Trophoblast cell (in vitro differentiated cells and primary cell): ENCODE data around the gene KCNAB1.
"Not testable (repeated sequence)": the region's sequence is repeated elsewhere in the genome, so short reads cannot be mapped to it uniquely, and the experiment has no call there.

Experiments used
- DNase-seq, 2 donors: peaks; one replicate each; pipeline ENCODE4 v3.0.0-alpha.2; 2016
- H2AFZ ChIP-seq: 2 replicates; pipeline ENCODE4 v1.6.1; 2013; ENCODE audit warnings: low read length, moderate library complexity, mild to moderate bottlenecking; ENCODE audit not compliant: insufficient read depth, poor library complexity
- H2AK5ac ChIP-seq: 2 replicates; pipeline ENCODE4 v1.6.1; 2013; ENCODE audit warnings: mild to moderate bottlenecking, low read length
- H2BK120ac ChIP-seq: 2 replicates; pipeline ENCODE4 v1.6.1; 2013; ENCODE audit warnings: low read length, mild to moderate bottlenecking, moderate library complexity; ENCODE audit not compliant: insufficient read depth, poor library complexity
- H2BK12ac ChIP-seq: 2 replicates; pipeline ENCODE4 v1.6.1; 2013; ENCODE audit warnings: mild to moderate bottlenecking, low read length, moderate library complexity
- H2BK5ac ChIP-seq: 2 replicates; pipeline ENCODE4 v1.6.1; 2013; ENCODE audit warnings: low read length, low read depth, moderate library complexity, mild to moderate bottlenecking; ENCODE audit not compliant: poor library complexity
- H3K14ac ChIP-seq: 2 replicates; pipeline ENCODE4 v1.6.1; 2013; ENCODE audit warnings: mild to moderate bottlenecking, low read length
- H3K18ac ChIP-seq: 2 replicates; pipeline ENCODE4 v1.6.1; 2013; ENCODE audit warnings: mild to moderate bottlenecking, low read length
- H3K23ac ChIP-seq: 2 replicates; pipeline ENCODE4 v1.6.1; 2013; ENCODE audit warnings: low read length
- H3K27ac ChIP-seq: 2 replicates; pipeline ENCODE4 v1.5.1; 2013; ENCODE audit warnings: low read depth, mild to moderate bottlenecking, inconsistent platforms, low read length, moderate library complexity
- H3K27me3 ChIP-seq: 2 replicates; pipeline ENCODE4 v1.6.1; 2013; ENCODE audit warnings: inconsistent platforms, mild to moderate bottlenecking, low read length, moderate library complexity; ENCODE audit not compliant: insufficient read depth
- H3K36me3 ChIP-seq, 2 experiments: 1 replicate in 1 of 2; 2 replicates in 1 of 2; pipeline ENCODE4 v1.6.1; 2013; ENCODE audit warnings: low read length in 2 of 2, mild to moderate bottlenecking in 2 of 2, moderate library complexity in 1 of 2; ENCODE audit not compliant: insufficient read depth in 2 of 2, control insufficient read depth in 1 of 2
- H3K4ac ChIP-seq: 2 replicates; pipeline ENCODE4 v1.6.1; 2013; ENCODE audit warnings: low read depth, mild to moderate bottlenecking, low read length, moderate library complexity
- H3K4me1 ChIP-seq, 2 experiments: 1 replicate in 1 of 2; 2 replicates in 1 of 2; pipeline ENCODE4 v1.6.1; 2013; ENCODE audit warnings: low read length in 2 of 2, mild to moderate bottlenecking in 2 of 2, moderate library complexity in 1 of 2; ENCODE audit not compliant: insufficient read depth in 2 of 2, control insufficient read depth in 1 of 2
- H3K4me2 ChIP-seq: 2 replicates; pipeline ENCODE4 v1.6.1; 2013; ENCODE audit warnings: inconsistent platforms, mild to moderate bottlenecking, low read length, moderate library complexity
- H3K4me3 ChIP-seq: 2 replicates; pipeline ENCODE4 v1.5.1; 2013; ENCODE audit warnings: mild to moderate bottlenecking, low read depth, low read length, inconsistent platforms
- H3K79me1 ChIP-seq: one replicate; pipeline ENCODE4 v1.6.1; 2013; ENCODE audit warnings: low read length
- H3K79me2 ChIP-seq: 2 replicates; pipeline ENCODE4 v1.6.1; 2013; ENCODE audit warnings: low read length, mild to moderate bottlenecking; ENCODE audit not compliant: control insufficient read depth, insufficient read depth, poor library complexity
- H3K9ac ChIP-seq: 2 replicates; pipeline ENCODE4 v1.6.1; 2013; ENCODE audit warnings: mild to moderate bottlenecking, low read length
- H3K9me3 ChIP-seq: 2 replicates; pipeline ENCODE4 v1.6.1; 2013; ENCODE audit warnings: low read depth, mild to moderate bottlenecking, control low read depth, inconsistent platforms, low read length; ENCODE audit not compliant: insufficient read depth
- H4K12ac ChIP-seq: 2 replicates; pipeline ENCODE4 v1.6.1; 2013; ENCODE audit warnings: low read depth, mild to moderate bottlenecking, low read length, moderate library complexity
- H4K8ac ChIP-seq: 2 replicates; pipeline ENCODE4 v1.6.1; 2013; ENCODE audit warnings: low read depth, mild to moderate bottlenecking, low read length, moderate library complexity
- H4K91ac ChIP-seq: one replicate; pipeline ENCODE4 v1.6.1; 2013; ENCODE audit warnings: low read depth, mild to moderate bottlenecking, low read length, moderate library complexity
- WGBS: extraction: QIAGEN DNeasy Blood & Tissue Kit; methylation state at CpG from one replicate; pipeline ENCODE4 v1.1.7; 2013; ENCODE audit warnings: missing lambda C conversion rate; ENCODE audit not compliant: insufficient read length, insufficient coverage; ENCODE audit errors: extremely low coverage; 5-methylcytosine and 5-hydroxymethylcytosine counted together

Gene KCNAB1

GRCh38 chr3:156187146-156187769 is 66.9 kb downstream of the KCNAB1 start:
- no peak overlapping the region for H3K23ac ChIP-seq
- no peak overlapping the region for H2BK12ac ChIP-seq
- no peak overlapping the region for H4K8ac ChIP-seq
- no peak overlapping the region for H2AK5ac ChIP-seq
- H4K91ac ChIP-seq = no peak overlapping the region
- no peak overlapping the region for H3K9ac ChIP-seq
- H2BK120ac ChIP-seq = no peak overlapping the region
- no peak overlapping the region for H3K18ac ChIP-seq
- H3K36me3 ChIP-seq = no peaks in the 10 kb centered on the region
- no peaks in the 10 kb centered on the region for H3K79me1 ChIP-seq
- no peaks in the 10 kb centered on the region for H3K4me1 ChIP-seq
- no peak overlapping the region for H3K4ac ChIP-seq
- H2AFZ ChIP-seq = no peak overlapping the region
- H2BK5ac ChIP-seq = no peak overlapping the region
- no peaks in the 10 kb centered on the region for H3K79me2 ChIP-seq
- no CpG with 5 or more reads among the region's 2 CpGs for WGBS
- H3K4me2 ChIP-seq = no peak overlapping the region
- H3K9me3 ChIP-seq = no peaks in the 10 kb centered on the region
- H3K27ac ChIP-seq = no peak overlapping the region
- H3K27me3 ChIP-seq = no peaks in the 10 kb centered on the region
- no peak overlapping the region for H3K14ac ChIP-seq
- H4K12ac ChIP-seq = no peak overlapping the region
- no peak overlapping the region for H3K4me3 ChIP-seq
- no peak for DNase-seq

GRCh38 chr3:156188757-156189156 is 68.4 kb downstream of the KCNAB1 start:
- H3K4me3 ChIP-seq = no peak overlapping the region
- H3K79me1 ChIP-seq = no peaks in the 10 kb centered on the region
- no peak overlapping the region for H3K4ac ChIP-seq
- no peak overlapping the region for H2AFZ ChIP-seq
- no peak overlapping the region for H2BK12ac ChIP-seq
- no peaks in the 10 kb centered on the region for H3K4me1 ChIP-seq
- H3K27me3 ChIP-seq = no peaks in the 10 kb centered on the region
- WGBS = no CpG with 5 or more reads among the region's 3 CpGs
- no peak overlapping the region for H4K12ac ChIP-seq
- H4K91ac ChIP-seq = no peak overlapping the region
- no peaks in the 10 kb centered on the region for H3K79me2 ChIP-seq
- H3K4me2 ChIP-seq = no peak overlapping the region
- H3K23ac ChIP-seq = no peak overlapping the region
- H2BK120ac ChIP-seq = no peak overlapping the region
- no peaks in the 10 kb centered on the region for H3K9me3 ChIP-seq
- DNase-seq = no peak
- H3K14ac ChIP-seq = no peak overlapping the region
- no peak overlapping the region for H3K9ac ChIP-seq
- H2AK5ac ChIP-seq = no peak overlapping the region
- H4K8ac ChIP-seq = no peak overlapping the region
- H3K36me3 ChIP-seq = no peaks in the 10 kb centered on the region
- H2BK5ac ChIP-seq = no peak overlapping the region
- H3K18ac ChIP-seq = no peak overlapping the region
- H3K27ac ChIP-seq = no peak overlapping the region

- Histone ChIP-seq H3K14ac (no peak overlapping the region), H3K27ac (no peak overlapping the region), H2AK5ac (no peak overlapping the region), H3K18ac (no peak overlapping the region), H4K8ac (no peak overlapping the region), H4K12ac (no peak overlapping the region), H2BK120ac (no peak overlapping the region), H3K36me3 (no peaks in the 10 kb centered on the region), H3K4me3 (no peak overlapping the region), H3K27me3 (no peaks in the 10 kb centered on the region), H3K23ac (no peak overlapping the region), H2BK12ac (no peak overlapping the region), H3K9me3 (no peaks in the 10 kb centered on the region), H3K9ac (no peak overlapping the region), H3K4ac (no peak overlapping the region), H2BK5ac (no peak overlapping the region), H3K4me1 (no peaks in the 10 kb centered on the region), H3K79me2 (no peaks in the 10 kb centered on the region), H3K79me1 (no peaks in the 10 kb centered on the region), H3K4me2 (no peak overlapping the region), H2AFZ (no peak overlapping the region), H4K91ac (no peak overlapping the region)
- no CpG with 5 or more reads among the region's 5 CpGs for WGBS
- DNase-seq = no peak
Measured at GRCh38 chr3:156189927-156190326, 69.5 kb downstream of the KCNAB1 start.

- H3K27ac ChIP-seq, H2BK12ac ChIP-seq, H2BK5ac ChIP-seq, H3K4me1 ChIP-seq, H4K8ac ChIP-seq, H2BK120ac ChIP-seq, H3K4ac ChIP-seq, H3K18ac ChIP-seq, H3K79me1 ChIP-seq, H2AFZ ChIP-seq, H3K36me3 ChIP-seq, H3K4me2 ChIP-seq, H4K12ac ChIP-seq, H3K9ac ChIP-seq, H2AK5ac ChIP-seq, DNase-seq, H3K27me3 ChIP-seq, H3K4me3 ChIP-seq, H3K23ac ChIP-seq, H4K91ac ChIP-seq, H3K9me3 ChIP-seq, H3K79me2 ChIP-seq, H3K14ac ChIP-seq: not testable (repeated sequence)
- no CpG with 5 or more reads among the region's 2 CpGs for WGBS
Measured at GRCh38 chr3:156194945-156195344, 74.6 kb downstream of the KCNAB1 start.
